ENCODE measurements around the gene CENPC. TPM values are rescaled to one million over a fixed set of nuclear protein-coding genes. Genes with fewer than 3 reads are reported as not detected.
A peak's percentile ranks its signal among the peaks of the same experiment; 100 is the strongest.

The CENPC gene
- total and polyA plus RNA-seq, 2 of the 4 experiments (the other 2 are of a cell fraction) = 4.2 to 6.6 TPM

DNA sequence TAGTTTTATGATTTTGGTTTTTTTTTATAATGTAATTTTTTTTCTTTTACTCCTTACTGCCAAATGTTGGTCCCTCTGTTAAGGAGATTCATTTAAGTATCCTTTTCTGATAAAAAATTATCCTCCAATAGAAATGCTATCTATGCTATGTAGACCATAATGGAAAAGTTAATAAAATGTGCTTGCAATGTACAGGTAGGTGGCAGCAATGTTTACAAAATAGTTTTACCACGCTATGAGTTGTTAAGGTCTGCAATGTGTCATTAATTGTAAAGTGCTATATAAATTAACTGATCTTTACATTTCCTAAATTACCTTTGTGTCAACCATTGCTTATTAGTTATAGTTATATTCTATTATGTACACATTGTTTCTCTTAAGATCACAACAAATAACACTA, 3.8 kb upstream of the CENPC start:
- DNase-seq (no peak), ATAC-seq (ENCODE audit: low read depth) (no peak)
- Histone ChIP-seq H2AK5ac (ENCODE audit: low read depth, low read length) (no peak overlapping the region), H3K4me2 (ENCODE audit: low read depth, low read length) (no peak overlapping the region), H2BK5ac (ENCODE audit: low read depth, low read length, poor library complexity, severe bottlenecking) (no peak overlapping the region), H3K9ac (ENCODE audit: low read depth, low read length) (no peak overlapping the region), H3K56ac (ENCODE audit: extremely low read depth, insufficient read depth, low read length) (no peak overlapping the region), H3K9me1 (ENCODE audit: insufficient read depth, low read length) (no peaks in the 10 kb centered on the region), H4K5ac (ENCODE audit: low read depth, low read length) (no peak overlapping the region), H4K20me1 (ENCODE audit: insufficient read depth, low read length) (no peaks in the 10 kb centered on the region), H3K9me3 (ENCODE audit: control insufficient read depth, insufficient read depth, low read length) (no peaks in the 10 kb centered on the region), H2AK9ac (replicated peaks; ENCODE audit: low read depth, low read length, poor library complexity) (no peak overlapping the region), H2BK15ac (ENCODE audit: low read depth, low read length) (no peak overlapping the region), H2BK120ac (ENCODE audit: low read depth, low read length) (no peak overlapping the region), H2AFZ (replicated peaks; ENCODE audit: low read length, poor library complexity) (no peak overlapping the region), H3K4me1 (ENCODE audit: control insufficient read depth, insufficient read depth, low read length) (no peaks in the 10 kb centered on the region), H3K27ac (ENCODE audit: insufficient read depth, low read length) (no peak overlapping the region), H3K36me3 (ENCODE audit: control insufficient read depth, insufficient read depth, low read length) (no peaks in the 10 kb centered on the region), H3K27me3 (ENCODE audit: control insufficient read depth, insufficient read depth, low read length) (no peaks in the 10 kb centered on the region), H3K18ac (ENCODE audit: low read depth, low read length) (no peak overlapping the region), H4K8ac (ENCODE audit: low read depth in 2 of 2, low read length in 2 of 2) (no peak overlapping the region), H3K14ac (replicated peaks; ENCODE audit: low read depth, low read length) (no peak overlapping the region), H4K91ac (ENCODE audit: insufficient read depth, low read depth, low read length) (no peak overlapping the region), H3K23ac (ENCODE audit: low read depth, low read length) (no peak overlapping the region), H3K79me1 (ENCODE audit: low read depth in 1 of 2, low read length in 2 of 2) (peaks cover 0 to 5% of the 10 kb centered on the region in 2 experiments; a peak in 1 of 4 replicates), H3K4me3 (ENCODE audit: insufficient read depth, low read depth, low read length) (no peak overlapping the region), H3K4ac (ENCODE audit: low read depth, low read length) (no peak overlapping the region), H2BK20ac (ENCODE audit: low read depth, low read length) (no peak overlapping the region)
- dilution Hi-C loops (cut with HindIII; ENCODE audit: low sequenced_read_pairs, unreplicated experiment) (no loop called here), in situ Hi-C loops (cut with MboI; ENCODE audit: low sequenced_read_pairs) (no loop called here), intact Hi-C loops (cut with micrococcal nuclease) (no loop called here)
- ChIA-PET POLR2A (ENCODE audit: unreplicated experiment) (no interaction called here), CTCF (no interaction called here)
- WGBS, 2 experiments (ENCODE audit: extremely low coverage in 2 of 2, insufficient read length in 1 of 2) = no CpG with 5 or more reads among the region's 1 CpG
- TF ChIP-seq, protein P1, sequence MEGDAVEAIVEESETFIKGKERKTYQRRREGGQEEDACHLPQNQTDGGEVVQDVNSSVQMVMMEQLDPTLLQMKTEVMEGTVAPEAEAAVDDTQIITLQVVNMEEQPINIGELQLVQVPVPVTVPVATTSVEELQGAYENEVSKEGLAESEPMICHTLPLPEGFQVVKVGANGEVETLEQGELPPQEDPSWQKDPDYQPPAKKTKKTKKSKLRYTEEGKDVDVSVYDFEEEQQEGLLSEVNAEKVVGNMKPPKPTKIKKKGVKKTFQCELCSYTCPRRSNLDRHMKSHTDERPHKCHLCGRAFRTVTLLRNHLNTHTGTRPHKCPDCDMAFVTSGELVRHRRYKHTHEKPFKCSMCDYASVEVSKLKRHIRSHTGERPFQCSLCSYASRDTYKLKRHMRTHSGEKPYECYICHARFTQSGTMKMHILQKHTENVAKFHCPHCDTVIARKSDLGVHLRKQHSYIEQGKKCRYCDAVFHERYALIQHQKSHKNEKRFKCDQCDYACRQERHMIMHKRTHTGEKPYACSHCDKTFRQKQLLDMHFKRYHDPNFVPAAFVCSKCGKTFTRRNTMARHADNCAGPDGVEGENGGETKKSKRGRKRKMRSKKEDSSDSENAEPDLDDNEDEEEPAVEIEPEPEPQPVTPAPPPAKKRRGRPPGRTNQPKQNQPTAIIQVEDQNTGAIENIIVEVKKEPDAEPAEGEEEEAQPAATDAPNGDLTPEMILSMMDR (conservative IDR thresholded peaks at IDR 0.05; ENCODE audit: low read depth, low read length) = 0 out of 2 replicates have a peak, but pooled peaks have one; percentile 14
- TF ChIP-seq CEBPB (IDR thresholded peaks at IDR 0.05; ENCODE audit: low read depth, low read length) (no peak), NFE2L2 (IDR thresholded peaks at IDR 0.05; ENCODE audit: low read depth, low read length) (no peak), POLR2A (IDR thresholded peaks at IDR 0.05; ENCODE audit: low read depth, low read length) (no peak)
- no TSS peak for BruUV-seq (replicated peaks)
